Measurements from ENCODE around the gene HDAC10.

Gene HDAC10

GRCh38 chr22:50218996-50219727 lies 31.9 kb downstream of the HDAC10 start:
- TF ChIP-seq CTCF (IDR thresholded peaks at IDR 0.05; ENCODE audit: low read depth, low read length), result no peak
- H3K4me3 ChIP-seq (ENCODE audit: low read depth, low read length), result no peak overlapping the region

GRCh38 chr22:50218153-50218995 lies 32.7 kb downstream of the HDAC10 start:
- no peak overlapping the region for H3K4me3 ChIP-seq (ENCODE audit: low read depth, low read length)
- no peak for TF ChIP-seq CTCF (IDR thresholded peaks at IDR 0.05; ENCODE audit: low read depth, low read length)

GRCh38 chr22:50217543-50218152 lies 33.4 kb downstream of the HDAC10 start:
- no peak for TF ChIP-seq CTCF (IDR thresholded peaks at IDR 0.05; ENCODE audit: low read depth, low read length)
- H3K4me3 ChIP-seq (ENCODE audit: low read depth, low read length), result no peak overlapping the region

- H3K4me3 ChIP-seq (ENCODE audit: low read depth, low read length), result no peak overlapping the region
- TF ChIP-seq CTCF (IDR thresholded peaks at IDR 0.05; ENCODE audit: low read depth, low read length), result no peak
These were observed 34.2 kb downstream of the HDAC10 start for GRCh38 chr22:50216684-50217520.

- no peak overlapping the region for H3K4me3 ChIP-seq (ENCODE audit: low read depth, low read length)
- TF ChIP-seq CTCF (IDR thresholded peaks at IDR 0.05; ENCODE audit: low read depth, low read length), result no peak
These were observed 34.9 kb downstream of the HDAC10 start for GRCh38 chr22:50216055-50216683.

DNA sequence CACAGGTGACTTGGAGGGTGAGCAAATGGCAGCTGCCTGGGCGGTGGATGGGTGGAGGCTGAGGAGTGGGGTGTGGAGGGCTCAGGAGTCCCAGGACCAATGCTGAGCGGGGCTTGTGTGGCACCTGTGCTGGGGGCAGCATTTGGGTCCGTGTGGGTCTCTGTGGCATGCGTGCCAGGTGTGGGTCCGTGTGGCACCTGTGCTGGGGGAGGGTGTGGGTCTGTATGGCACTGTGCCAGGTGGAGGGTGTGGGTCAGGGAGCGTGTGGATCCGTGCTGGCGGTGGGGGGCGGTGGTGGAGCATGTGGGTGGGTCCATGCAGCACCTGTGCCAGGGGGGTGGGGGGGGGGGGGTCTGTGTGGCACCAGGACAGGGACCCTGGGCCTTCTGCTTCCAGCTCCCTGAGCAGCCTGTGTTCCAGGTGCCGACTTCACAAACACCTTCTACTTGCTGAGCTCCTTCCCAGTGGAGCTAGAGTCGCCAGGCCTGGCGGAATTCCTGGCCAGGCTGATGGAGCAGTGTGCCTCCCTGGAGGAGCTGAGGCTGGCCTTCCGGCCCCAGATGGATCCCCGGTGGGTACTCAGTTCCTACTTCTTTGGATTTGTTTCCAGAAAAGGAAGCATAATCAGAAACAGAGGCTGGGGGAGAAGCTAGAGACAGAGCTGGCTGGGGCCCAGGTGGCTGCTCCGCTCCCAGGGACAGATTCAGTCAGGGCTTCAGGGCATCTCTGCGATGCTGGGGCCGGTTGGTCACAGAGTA lies 35.6 kb downstream of the HDAC10 start:
- no peak for TF ChIP-seq CTCF (IDR thresholded peaks at IDR 0.05; ENCODE audit: low read depth, low read length)
- no peak overlapping the region for H3K4me3 ChIP-seq (ENCODE audit: low read depth, low read length)

All from WI38 (cell line).